GM10266 (cell line): ENCODE results near the gene SLC7A10.
"Not testable (repeated sequence)": the region's sequence is repeated elsewhere in the genome, so short reads cannot be mapped to it uniquely, and the experiment has no call there.

Experiments used
- DNase-seq: peaks from one replicate; pipeline ENCODE4 v3.0.0; 2012; ENCODE audit errors: extremely low spot score
- TF ChIP-seq, protein P1 (sequence below): IDR thresholded peaks from 2 replicates; pipeline ENCODE4 v1.5.1; 2012; ENCODE audit warnings: mild to moderate bottlenecking, low read depth; ENCODE audit not compliant: control insufficient read depth, insufficient read depth; ENCODE audit errors: missing control alignments

Gene SLC7A10

DNA sequence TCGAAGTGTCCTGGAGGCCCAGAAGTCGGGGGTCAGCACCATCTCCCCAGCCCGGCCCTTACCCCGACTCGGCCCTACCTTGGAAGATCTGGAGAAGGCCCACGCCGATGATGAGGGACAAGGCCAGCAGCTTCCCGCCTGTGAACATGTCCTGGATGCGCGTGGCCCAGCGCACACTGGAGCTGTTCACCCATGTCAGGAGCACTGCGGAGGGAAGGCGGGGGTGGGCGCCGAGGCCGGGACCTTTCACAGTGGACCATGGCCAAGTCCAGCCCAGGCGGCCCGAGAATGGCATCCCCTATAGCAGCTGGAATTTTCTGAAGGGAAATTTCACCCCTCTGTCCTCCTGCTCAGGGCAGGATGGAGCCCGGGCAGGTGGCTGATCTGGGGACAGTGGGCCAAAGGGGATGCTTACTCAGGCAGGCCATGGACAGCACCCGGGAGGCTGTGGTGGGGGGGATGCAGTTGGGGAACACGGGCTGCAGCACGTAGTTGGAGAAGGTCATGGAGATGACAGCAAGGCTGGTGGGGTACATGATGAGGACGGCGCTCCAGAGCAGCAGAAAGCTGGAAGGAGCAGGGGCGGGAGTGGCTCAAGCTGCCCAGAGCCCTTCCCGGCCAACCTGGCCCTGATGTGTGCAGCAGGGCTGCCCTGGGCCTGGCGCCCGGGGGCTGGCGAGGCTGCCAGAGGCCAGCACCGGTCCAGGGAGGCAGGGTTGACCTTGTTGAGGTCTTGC is 13.0 kb downstream of the SLC7A10 start:
- TF ChIP-seq, protein P1, sequence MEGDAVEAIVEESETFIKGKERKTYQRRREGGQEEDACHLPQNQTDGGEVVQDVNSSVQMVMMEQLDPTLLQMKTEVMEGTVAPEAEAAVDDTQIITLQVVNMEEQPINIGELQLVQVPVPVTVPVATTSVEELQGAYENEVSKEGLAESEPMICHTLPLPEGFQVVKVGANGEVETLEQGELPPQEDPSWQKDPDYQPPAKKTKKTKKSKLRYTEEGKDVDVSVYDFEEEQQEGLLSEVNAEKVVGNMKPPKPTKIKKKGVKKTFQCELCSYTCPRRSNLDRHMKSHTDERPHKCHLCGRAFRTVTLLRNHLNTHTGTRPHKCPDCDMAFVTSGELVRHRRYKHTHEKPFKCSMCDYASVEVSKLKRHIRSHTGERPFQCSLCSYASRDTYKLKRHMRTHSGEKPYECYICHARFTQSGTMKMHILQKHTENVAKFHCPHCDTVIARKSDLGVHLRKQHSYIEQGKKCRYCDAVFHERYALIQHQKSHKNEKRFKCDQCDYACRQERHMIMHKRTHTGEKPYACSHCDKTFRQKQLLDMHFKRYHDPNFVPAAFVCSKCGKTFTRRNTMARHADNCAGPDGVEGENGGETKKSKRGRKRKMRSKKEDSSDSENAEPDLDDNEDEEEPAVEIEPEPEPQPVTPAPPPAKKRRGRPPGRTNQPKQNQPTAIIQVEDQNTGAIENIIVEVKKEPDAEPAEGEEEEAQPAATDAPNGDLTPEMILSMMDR = no peak
- DNase-seq = no peak

DNA sequence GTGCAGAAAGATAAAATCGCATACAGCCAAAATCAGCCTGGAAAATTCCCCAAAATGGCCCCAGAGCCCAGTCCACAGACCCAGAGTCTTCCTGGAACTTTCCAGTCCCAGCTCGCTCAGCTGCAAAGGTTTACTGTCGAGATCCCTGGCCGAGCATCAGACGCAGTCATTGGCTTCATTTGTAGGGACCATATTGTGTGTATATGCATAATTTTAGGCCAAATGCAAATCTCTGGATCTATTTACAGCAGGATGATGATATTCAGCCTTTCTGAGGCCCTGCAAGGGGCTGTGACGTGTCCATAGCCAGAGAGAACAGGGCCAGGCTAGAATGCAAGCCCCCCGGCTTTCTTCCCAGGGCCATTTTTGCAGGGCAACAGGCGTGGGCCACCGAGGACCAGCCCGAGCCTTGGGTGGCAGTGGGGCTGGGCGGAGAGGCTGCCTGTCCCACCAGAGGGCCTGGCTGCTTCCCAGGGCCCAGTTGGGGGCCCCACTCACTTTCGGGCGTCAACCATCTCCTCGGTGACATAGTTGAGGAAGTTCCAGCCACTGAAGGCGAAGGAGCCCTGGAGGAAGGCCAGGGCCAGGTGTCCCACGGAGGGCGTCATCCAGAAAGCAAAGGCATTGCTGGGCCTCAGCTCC is 13.7 kb downstream of the SLC7A10 start:
- no peak for DNase-seq
- TF ChIP-seq, protein P1 = no peak

DNA sequence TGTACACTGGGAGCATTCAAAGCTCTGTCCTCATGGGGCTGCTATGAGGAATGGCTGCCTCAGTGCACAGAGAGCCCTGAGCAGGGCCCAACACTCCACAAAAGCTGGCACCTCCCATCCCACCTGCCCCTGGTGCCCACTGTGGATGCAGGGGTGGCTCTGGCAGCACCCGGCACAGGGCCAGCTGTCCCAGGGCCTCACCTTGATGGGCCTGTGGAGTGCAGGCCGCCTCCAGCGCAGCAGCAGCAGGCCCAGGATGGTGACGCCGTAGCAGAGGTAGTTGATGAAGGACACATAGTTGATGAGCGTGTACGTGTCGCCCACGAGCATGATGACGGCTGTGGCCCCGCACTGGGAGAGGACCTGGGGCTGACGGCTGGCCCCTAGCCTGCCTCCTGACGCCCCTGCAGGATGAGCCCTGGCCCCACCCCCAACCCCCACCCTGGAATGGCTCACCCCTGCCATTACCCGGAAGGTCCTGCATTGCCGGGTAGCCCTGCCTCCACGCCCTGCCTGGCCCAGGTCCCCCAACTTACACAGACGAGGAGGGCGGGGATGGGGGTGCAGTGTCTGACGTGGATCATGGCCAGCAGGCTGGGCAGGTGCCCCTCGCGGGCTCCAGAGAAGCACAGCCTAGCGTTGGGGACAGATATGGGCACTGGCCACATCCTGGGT is 15.2 kb downstream of the SLC7A10 start:
- TF ChIP-seq, protein P1 = no peak
- DNase-seq = no peak

DNA sequence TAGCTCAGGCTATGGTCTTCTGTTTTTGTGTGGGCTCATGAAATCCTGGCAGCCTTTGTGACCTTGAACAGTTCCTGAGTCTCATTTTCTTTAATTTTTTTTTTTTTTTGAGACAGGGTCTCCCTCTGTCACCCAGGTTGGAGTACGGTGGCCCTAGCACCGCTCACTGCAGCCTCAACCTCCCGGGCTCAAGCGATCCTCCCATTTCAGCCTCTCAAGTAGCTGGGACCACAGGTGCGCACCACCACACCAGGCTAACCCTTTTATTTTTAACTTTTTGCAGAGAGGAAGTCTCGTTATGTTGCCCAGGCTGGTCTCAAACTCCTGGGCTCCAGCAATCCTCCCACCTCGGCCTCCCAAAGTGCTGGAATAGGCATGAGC is 15.8 kb downstream of the SLC7A10 start:
- DNase-seq = not testable (repeated sequence)

DNA sequence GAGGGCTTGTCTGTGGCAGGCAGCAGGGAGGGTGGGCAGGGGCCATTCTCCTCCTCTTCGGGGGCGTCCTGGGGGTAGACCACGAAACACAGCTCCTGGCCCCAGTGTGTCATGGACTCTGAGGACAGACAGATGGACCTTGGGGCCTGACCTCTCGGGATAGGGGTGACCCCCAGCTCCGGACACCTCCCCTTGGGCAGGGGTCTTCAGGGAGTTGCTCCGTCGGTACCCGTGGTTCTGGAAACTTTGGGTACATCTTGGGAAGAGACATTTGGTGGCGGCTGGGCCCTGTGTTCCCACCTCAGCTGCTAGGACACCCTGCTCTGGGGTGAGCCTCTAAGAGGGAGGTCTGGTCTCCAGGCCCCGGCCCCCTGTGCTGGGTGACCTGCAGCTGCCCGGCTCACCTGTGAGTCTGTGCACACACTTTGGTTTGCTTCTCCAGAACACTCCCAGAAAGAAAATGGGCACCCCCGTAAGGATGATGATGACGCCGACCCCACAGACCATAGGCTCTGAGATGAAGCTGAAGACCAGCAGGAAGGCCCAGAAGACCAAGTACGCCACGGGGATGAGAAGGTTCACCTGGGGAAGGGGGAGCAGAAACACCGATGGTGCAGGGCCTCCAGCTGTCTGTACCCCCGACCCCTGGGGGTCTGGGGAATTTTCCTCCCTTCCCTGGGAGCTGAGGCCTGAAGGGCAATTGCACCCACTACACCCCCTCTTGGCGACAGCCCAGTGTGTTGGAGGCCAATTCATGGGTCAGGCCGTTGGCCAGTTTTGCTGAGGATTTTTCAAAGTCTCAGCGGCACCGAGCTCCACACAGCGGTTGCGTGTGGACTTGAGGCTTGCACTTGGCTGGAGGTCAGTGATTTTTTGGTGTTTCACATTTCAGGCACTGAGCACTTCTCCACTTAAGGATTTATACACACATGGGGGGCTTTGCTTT is 16.5 kb downstream of the SLC7A10 start:
- TF ChIP-seq, protein P1 = no peak
- DNase-seq = no peak

DNA sequence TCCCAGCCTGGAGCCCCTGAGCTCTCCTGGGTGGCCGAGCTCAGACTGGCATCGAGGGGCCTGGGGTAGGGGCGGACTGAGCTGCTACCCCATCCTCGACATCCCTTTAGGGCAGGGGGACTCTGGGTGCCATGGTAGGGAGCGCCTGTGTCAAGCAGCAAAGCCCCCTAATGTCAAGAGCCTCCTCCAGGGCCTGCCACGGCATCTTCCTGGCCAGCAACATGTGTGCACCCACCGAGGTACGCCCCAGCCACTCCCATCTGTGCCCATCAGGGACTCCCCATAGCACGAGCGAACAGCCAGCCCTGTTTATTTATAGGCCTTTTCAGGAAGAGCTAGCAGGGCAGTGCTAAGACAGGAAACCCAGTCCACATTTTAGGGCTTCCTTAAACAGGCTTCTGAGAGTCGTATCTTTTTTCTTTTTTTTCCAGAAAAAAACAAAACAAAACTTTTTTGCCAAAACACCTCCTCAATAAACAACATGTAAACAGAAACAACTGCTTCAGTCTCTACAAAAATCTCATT is 17.2 kb downstream of the SLC7A10 start:
- TF ChIP-seq, protein P1 = no peak
- DNase-seq = no peak

DNA sequence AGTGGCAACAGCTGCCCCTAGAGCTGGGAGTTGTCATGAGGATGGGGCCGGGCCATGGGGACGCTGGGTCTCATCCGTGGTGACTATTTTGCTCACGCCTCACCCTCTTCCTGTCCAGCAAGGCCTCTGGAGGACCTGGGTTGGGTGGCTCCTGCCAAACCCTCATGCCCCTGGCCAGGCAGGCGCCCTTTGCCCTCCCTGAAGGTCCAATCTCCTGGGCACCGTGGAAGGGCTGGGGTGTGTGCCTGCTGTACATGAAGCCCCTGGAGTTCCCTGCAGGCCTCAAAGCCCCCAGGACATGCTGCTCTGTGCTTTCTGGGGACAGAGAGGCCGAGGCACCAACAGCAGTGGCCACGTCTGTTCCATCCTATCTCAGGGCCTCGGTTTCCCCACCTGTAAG is 17.7 kb downstream of the SLC7A10 start:
- no peak for DNase-seq
- TF ChIP-seq, protein P1 = no peak
